A549 (cell line): Measurements from ENCODE around the gene SRGAP1. TPM values are rescaled to one million over a fixed set of nuclear protein-coding genes. Genes with fewer than 3 reads are reported as not detected.

ENCODE experiments used
- ATAC-seq, 2 experiments: fragments of 200-7000 bp in 1 of 2; fragments of >200 bp in 1 of 2; cut with Nextera tagmentation in 1 of 2; cut with Tn5 transposase in 1 of 2; 3 replicates each; pipeline versions ENCODE4 v1.8.0 to v1.9.1; 2018 to 2020; ENCODE audit warnings: mild to moderate bottlenecking in 1 of 2, moderate library complexity in 1 of 2
- CTCF ChIA-PET: fragments of 300-600 bp; sonication (Branson Sonifier 250); formaldehyde crosslinking; extraction: SDS; loops from one replicate; lab custom pipeline; 2021; ENCODE audit warnings: antibody characterized with exemption, inconsistent platforms; lab: Yijun Ruan, JAX
- POLR2A ChIA-PET: fragments of 350-600 bp; formaldehyde crosslinking; extraction: SDS; loops from one replicate; lab custom pipeline; 2021; ENCODE audit warnings: antibody characterized with exemption, inconsistent platforms; lab: Yijun Ruan, JAX
- DNase-seq, 2 experiments: peaks; one replicate each; pipeline versions ENCODE4 v3.0.0 to v3.0.0-alpha.2; 2011 to 2016; ENCODE audit warnings: low read depth in 1 of 2, low spot score in 1 of 2
- FAIRE-seq: peaks from 2 replicates; lab custom pipeline; 2011; peaks lifted over from hg19 to GRCh38; lab: Jason Lieb, UNC
- H3K27ac ChIP-seq, 2 experiments: fragments of >200 bp; sonication (Bioruptor Twin); formaldehyde crosslinking; 3 replicates each; pipeline ENCODE4 v1.5.1; 2016 to 2017
- H3K4me1 ChIP-seq: fragments of >200 bp; sonication (Bioruptor Twin); formaldehyde crosslinking; 3 replicates; pipeline ENCODE4 v1.6.1; 2016
- H3K4me2 ChIP-seq: fragments of >200 bp; sonication (Bioruptor Twin); formaldehyde crosslinking; 3 replicates; pipeline ENCODE4 v1.6.1; 2016
- H3K4me3 ChIP-seq: fragments of >200 bp; sonication (Bioruptor Twin); formaldehyde crosslinking; 3 replicates; pipeline ENCODE4 v1.5.1; 2016
- H3K9me3 ChIP-seq: fragments of >200 bp; sonication (Bioruptor Twin); formaldehyde crosslinking; 3 replicates; pipeline ENCODE4 v1.6.1; 2016
- CBX2 ChIP-seq: fragments of 200-600 bp; sonication (generic); IDR thresholded peaks from 2 replicates; pipeline ENCODE4 v1.6.1; 2016; ENCODE audit warnings: low read depth, mild to moderate bottlenecking, borderline replicate concordance
- CEBPB ChIP-seq, 2 experiments: fragments of >200 bp in 1 of 2; sonication (Bioruptor Twin) in 1 of 2; formaldehyde crosslinking in 1 of 2; IDR thresholded peaks; 2 replicates each; pipeline ENCODE4 v1.6.1; 2012 to 2016
- CHD2 ChIP-seq: fragments of 150-350 bp; IDR thresholded peaks from 2 replicates; pipeline ENCODE4 v1.6.1; 2014; ENCODE audit warnings: low read length; ENCODE audit not compliant: partially characterized antibody
- CTCF ChIP-seq: fragments of >200 bp; sonication (Bioruptor Twin); formaldehyde crosslinking; IDR thresholded peaks from 3 replicates; pipeline ENCODE4 v1.5.1; 2016
- E2F6 ChIP-seq: IDR thresholded peaks from 2 replicates; pipeline ENCODE4 v1.6.1; 2012; ENCODE audit warnings: low read depth, borderline replicate concordance
- EHF ChIP-seq: fragments of 250-450 bp; sonication (Bioruptor Pico); IDR thresholded peaks from 2 replicates; pipeline ENCODE4 v1.5.0; 2020; ENCODE audit warnings: mild to moderate bottlenecking
- ESRRA ChIP-seq: fragments of 150-350 bp; IDR thresholded peaks from 2 replicates; pipeline ENCODE4 v1.6.1; 2014; ENCODE audit warnings: mild to moderate bottlenecking, low read length, borderline replicate concordance
- HOXB5 ChIP-seq: fragments of 250-450 bp; sonication (Bioruptor Pico); IDR thresholded peaks from 2 replicates; pipeline ENCODE4 v1.5.0; 2020; ENCODE audit warnings: mild to moderate bottlenecking, moderate library complexity
- KDM5A ChIP-seq: fragments of 200-600 bp; sonication (generic); IDR thresholded peaks from 2 replicates; pipeline ENCODE4 v1.6.1; 2016; ENCODE audit warnings: antibody characterized with exemption, mild to moderate bottlenecking
- MAFK ChIP-seq: fragments of 450-650 bp; IDR thresholded peaks from 2 replicates; pipeline ENCODE4 v1.6.1; 2014; ENCODE audit not compliant: partially characterized antibody
- NFE2L2 ChIP-seq: fragments of 150-350 bp; conservative IDR thresholded peaks from 2 replicates; pipeline ENCODE4 v1.6.1; 2014; ENCODE audit warnings: low read length
- POLR2A ChIP-seq: IDR thresholded peaks from 2 replicates; pipeline ENCODE4 v1.6.1; 2012; ENCODE audit warnings: mild to moderate bottlenecking, low read length
- POLR2AphosphoS2 ChIP-seq: conservative IDR thresholded peaks from 2 replicates; pipeline ENCODE4 v1.6.1; 2012; ENCODE audit warnings: low read length, improper control_type of control experiment, inconsistent platforms
- RARB ChIP-seq: fragments of 250-450 bp; sonication (Bioruptor Pico); IDR thresholded peaks from 2 replicates; pipeline ENCODE4 v1.8.0; 2021; ENCODE audit warnings: mild to moderate bottlenecking, moderate library complexity
- RNF2 ChIP-seq: fragments of 200-600 bp; sonication (generic); IDR thresholded peaks from 2 replicates; pipeline ENCODE4 v1.6.1; 2016; ENCODE audit warnings: low read depth, mild to moderate bottlenecking, antibody characterized with exemption, moderate library complexity, borderline replicate concordance
- SMC3 ChIP-seq: fragments of >200 bp; sonication (Bioruptor Twin); formaldehyde crosslinking; IDR thresholded peaks from 3 replicates; pipeline ENCODE4 v1.6.1; 2018; ENCODE audit warnings: inconsistent platforms
- TFCP2L1 ChIP-seq: fragments of 250-450 bp; sonication (Bioruptor Pico); IDR thresholded peaks from 2 replicates; pipeline ENCODE4 v1.5.0; 2021; ENCODE audit warnings: mild to moderate bottlenecking
- ZC3H11A ChIP-seq: fragments of 450-650 bp; IDR thresholded peaks from 2 replicates; pipeline ENCODE4 v1.6.1; 2014; ENCODE audit warnings: antibody characterized with exemption, mild to moderate bottlenecking
- ZFP36 ChIP-seq: fragments of 450-650 bp; IDR thresholded peaks from 2 replicates; pipeline ENCODE4 v1.6.1; 2014; ENCODE audit warnings: borderline replicate concordance; ENCODE audit not compliant: partially characterized antibody
- WGBS: methylation state at CpG from one replicate; pipeline ENCODE4 v1.1.6; 2017; ENCODE audit errors: missing lambda C conversion rate; 5-methylcytosine and 5-hydroxymethylcytosine counted together
- polyA plus RNA-seq, 4 experiments: library from polyadenylated mRNA; depleted of rRNA in 3 of 4; stranded (reverse); fragments of >200 nt; fragmentation: RNase III in 1 of 4; extraction: RNeasy Plus Mini Kit Qiagen cat#74134 plus additional on column Dnase treatment in 1 of 4; gene quantifications; 2 replicates in 3 of 4; 3 replicates in 1 of 4; pipeline ENCODE4 v1.2.3, GENCODE V29; 2011 to 2017
- TF ChIP-seq, protein P1 (sequence below): fragments of >200 bp; sonication (Bioruptor Twin); formaldehyde crosslinking; IDR thresholded peaks from 3 replicates; pipeline ENCODE4 v1.6.1; 2016

The SRGAP1 gene
- polyA plus RNA-seq, 2 of the 4 experiments (the other 2 are of a cell fraction) = 7.9 to 22.9 TPM

GRCh38 chr12:63955831-63956666, 111.5 kb downstream of the SRGAP1 start:
- H3K4me3 ChIP-seq = no peak overlapping the region
- FAIRE-seq (no peak), DNase-seq (peak in 1 of 2 experiments; percentile 17), ATAC-seq (peak in 1 of 2 experiments; percentile 48; a peak in 2 of 6 replicates)
- peak; percentile 75 to 85; a peak in 3 of 4 replicates for TF ChIP-seq CEBPB (IDR thresholded peaks at IDR 0.05)
- no peak for TF ChIP-seq RNF2
- ChIA-PET CTCF (interaction anchor here (0.8 to 1.0 kb wide), 3 partner anchors 14 to 38 kb away, joined by 3 to 5 read pairs (median 3); no protein-coding TSS in a partner anchor), POLR2A (no interaction called here)
- H3K27ac ChIP-seq = peak overlapping the region in 1 of 2 experiments; percentile 54; a peak in 1 of 6 replicates
- H3K4me1 ChIP-seq = peaks cover 17% of the 10 kb centered on the region; the same call in 2 of the 3 replicates
- H3K9me3 ChIP-seq = no peaks in the 10 kb centered on the region
- H3K4me2 ChIP-seq = peak overlapping the region; percentile 15; the same call in 2 of the 3 replicates
- 82% methylated on average over 9 of the region's 9 CpGs for whole genome bisulfite sequencing

DNA sequence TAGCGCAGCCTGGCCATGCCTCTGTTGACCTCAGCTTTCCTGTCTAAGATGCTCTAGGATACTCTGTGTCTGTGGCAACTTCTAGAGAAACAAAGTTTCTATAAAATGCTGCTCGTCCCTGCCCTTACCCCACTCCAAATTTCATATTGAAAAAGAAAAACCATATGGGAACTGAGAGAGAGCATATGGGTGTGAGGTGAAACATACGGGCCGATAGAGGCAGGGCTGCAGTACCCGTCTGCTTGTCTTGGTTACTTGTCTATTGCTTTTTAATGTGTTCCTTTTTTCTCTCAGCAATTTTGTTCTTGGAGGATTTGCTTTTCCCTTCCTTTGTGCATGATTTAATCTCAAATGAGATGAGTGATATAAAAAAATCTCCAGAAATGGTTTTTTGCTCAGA, 113.0 kb downstream of the SRGAP1 start:
- H3K4me2 ChIP-seq = no peak overlapping the region
- 97% methylated on average over 5 of the region's 5 CpGs for WGBS
- POLR2A ChIA-PET = no interaction called here
- H3K9me3 ChIP-seq = no peaks in the 10 kb centered on the region
- H3K27ac ChIP-seq = no peak overlapping the region
- H3K4me3 ChIP-seq = no peak overlapping the region
- no peak for TF ChIP-seq CHD2
- TF ChIP-seq CEBPB (IDR thresholded peaks at IDR 0.05) = no peak
- TF ChIP-seq HOXB5 = no peak
- DNase-seq = no peak
- H3K4me1 ChIP-seq = peaks cover 17% of the 10 kb centered on the region; the same call in 2 of the 3 replicates
- ATAC-seq = no peak; a peak in 1 of 6 replicates
- no peak for FAIRE-seq
- CTCF ChIA-PET = interaction anchor here (0.7 to 1.0 kb wide), 2 partner anchors 22 to 37 kb away, joined by 3 to 5 read pairs; no protein-coding TSS in a partner anchor

DNA sequence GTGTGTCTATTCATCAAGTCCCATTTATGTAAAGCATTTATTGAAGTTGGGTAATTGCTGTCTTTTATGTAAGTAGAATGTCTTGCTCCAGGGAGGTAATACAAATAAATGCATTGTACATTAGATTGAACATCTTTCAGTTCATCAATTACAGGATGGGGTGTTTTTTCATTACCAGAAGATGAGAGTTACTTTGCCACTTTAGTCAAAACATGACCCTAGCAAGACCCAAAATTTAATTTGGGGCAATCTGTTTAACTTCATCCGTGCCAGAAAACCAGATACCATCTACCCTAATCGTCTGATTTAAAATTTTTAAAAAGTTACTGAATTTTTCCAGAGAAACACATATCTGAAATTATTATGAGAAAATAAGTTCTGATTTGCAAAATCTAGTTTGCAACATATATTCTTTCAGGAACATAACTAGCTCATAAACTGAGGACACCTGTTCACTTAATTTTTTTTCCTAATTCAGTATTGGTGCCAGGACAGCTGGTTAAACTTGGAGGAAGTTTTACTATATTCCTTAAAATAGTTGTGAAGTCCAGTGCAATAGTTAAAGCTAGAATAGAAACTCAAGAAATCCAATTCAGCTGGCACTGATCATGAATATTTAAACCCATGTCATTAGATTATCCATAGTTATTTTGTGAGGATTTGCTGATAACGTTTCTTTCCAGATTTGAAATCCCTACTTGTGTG, 114.5 kb downstream of the SRGAP1 start:
- peaks cover 26% of the 10 kb centered on the region; the same call in 2 of the 3 replicates for H3K4me1 ChIP-seq
- ChIA-PET POLR2A (no interaction called here), CTCF (interaction anchor here (2.7 kb wide), 1 partner anchor 115 kb away, joined by 9 read pairs; the partner anchor contains the start of gene SRGAP1)
- no peak overlapping the region for H3K4me2 ChIP-seq
- H3K27ac ChIP-seq = no peak overlapping the region
- H3K4me3 ChIP-seq = no peak overlapping the region
- no peak for TF ChIP-seq ESRRA
- no peak for TF ChIP-seq POLR2AphosphoS2
- TF ChIP-seq MAFK = no peak
- TF ChIP-seq, protein P1, sequence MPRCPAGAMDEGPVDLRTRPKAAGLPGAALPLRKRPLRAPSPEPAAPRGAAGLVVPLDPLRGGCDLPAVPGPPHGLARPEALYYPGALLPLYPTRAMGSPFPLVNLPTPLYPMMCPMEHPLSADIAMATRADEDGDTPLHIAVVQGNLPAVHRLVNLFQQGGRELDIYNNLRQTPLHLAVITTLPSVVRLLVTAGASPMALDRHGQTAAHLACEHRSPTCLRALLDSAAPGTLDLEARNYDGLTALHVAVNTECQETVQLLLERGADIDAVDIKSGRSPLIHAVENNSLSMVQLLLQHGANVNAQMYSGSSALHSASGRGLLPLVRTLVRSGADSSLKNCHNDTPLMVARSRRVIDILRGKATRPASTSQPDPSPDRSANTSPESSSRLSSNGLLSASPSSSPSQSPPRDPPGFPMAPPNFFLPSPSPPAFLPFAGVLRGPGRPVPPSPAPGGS = no peak
- TF ChIP-seq NFE2L2 = no peak
- TF ChIP-seq POLR2A = no peak
- no peak for TF ChIP-seq ZC3H11A
- no peak for TF ChIP-seq CBX2
- TF ChIP-seq ZFP36 = no peak
- TF ChIP-seq EHF = no peak
- TF ChIP-seq TFCP2L1 (CRISPR knock-in tag) = no peak
- TF ChIP-seq RARB (CRISPR knock-in tag) = no peak
- TF ChIP-seq CTCF = no peak
- no peak for TF ChIP-seq KDM5A
- TF ChIP-seq CHD2 = no peak
- no peak for TF ChIP-seq E2F6
- TF ChIP-seq SMC3 = no peak
- FAIRE-seq (no peak), ATAC-seq (no peak), DNase-seq (no peak)
- no peaks in the 10 kb centered on the region for H3K9me3 ChIP-seq
- 89% methylated on average over 3 of the region's 3 CpGs for WGBS
